K562 (cell line): Measurements from ENCODE around the gene BCAS4. TPM values are rescaled to one million over a fixed set of nuclear protein-coding genes. Genes with fewer than 3 reads are reported as not detected.

ENCODE experiments used
- ARID3B ChIP-seq: fragments of 250-450 bp; sonication (Bioruptor Pico); IDR thresholded peaks from 2 replicates; pipeline ENCODE4 v1.4.0; 2020; ENCODE audit warnings: borderline replicate concordance
- CBX2 ChIP-seq: fragments of 200-600 bp; sonication (generic); IDR thresholded peaks from one replicate; pipeline ENCODE4 v1.6.1; 2012; ENCODE audit warnings: mild to moderate bottlenecking, low read length, inconsistent platforms; ENCODE audit not compliant: insufficient read depth, poor library complexity, severe bottlenecking
- CGGBP1 ChIP-seq: fragments of 250-450 bp; sonication (Bioruptor Pico); IDR thresholded peaks from 2 replicates; pipeline ENCODE4 v1.9.0; 2021; ENCODE audit warnings: mild to moderate bottlenecking
- DNMT1 ChIP-seq: fragments of 450-650 bp; IDR thresholded peaks from 2 replicates; pipeline ENCODE4 v1.6.1; 2016; ENCODE audit warnings: antibody characterized with exemption, mild to moderate bottlenecking
- FOXA1 ChIP-seq: fragments of 450-650 bp; IDR thresholded peaks from 2 replicates; pipeline ENCODE4 v1.6.1; 2016; ENCODE audit warnings: mild to moderate bottlenecking, borderline replicate concordance
- FOXP1 ChIP-seq: sonication (generic); formaldehyde crosslinking; IDR thresholded peaks from 2 replicates; pipeline ENCODE4 v1.8.0; 2022; ENCODE audit warnings: mild to moderate bottlenecking, missing genetic modification reagents
- JUND ChIP-seq, 2 experiments: IDR thresholded peaks; 2 replicates in 1 of 2; 3 replicates in 1 of 2; pipeline ENCODE4 v1.6.1; 2011; ENCODE audit warnings: borderline replicate concordance in 2 of 2, low read depth in 2 of 2, low read length in 2 of 2, improper control_type of control experiment in 1 of 2, missing biosample characterization in 1 of 2, missing genetic modification characterization in 1 of 2, missing genetic modification reagents in 1 of 2
- KAT8 ChIP-seq: fragments of 450-650 bp; IDR thresholded peaks from 2 replicates; pipeline ENCODE4 v1.6.1; 2016; ENCODE audit warnings: low read depth, mild to moderate bottlenecking
- MEF2A ChIP-seq: IDR thresholded peaks from 2 replicates; pipeline ENCODE4 v1.6.1; 2011; ENCODE audit warnings: low read depth, mild to moderate bottlenecking, low read length, moderate library complexity; ENCODE audit not compliant: control insufficient read depth
- MTA2 ChIP-seq: fragments of 450-650 bp; IDR thresholded peaks from 2 replicates; pipeline ENCODE4 v1.6.1; 2016; ENCODE audit warnings: low read depth
- NR4A1 ChIP-seq, 2 experiments: fragments of 250-450 bp in 1 of 2; fragments of 450-650 bp in 1 of 2; sonication (Bioruptor Pico) in 1 of 2; IDR thresholded peaks; 2 replicates each; pipeline versions ENCODE4 v1.4.0 to v1.6.1; 2016 to 2020; ENCODE audit warnings: mild to moderate bottlenecking in 2 of 2, missing compliant biosample characterization in 1 of 2, missing genetic modification characterization in 1 of 2, moderate library complexity in 1 of 2
- PHTF2 ChIP-seq: fragments of 250-450 bp; sonication (Bioruptor Pico); IDR thresholded peaks from 2 replicates; pipeline ENCODE4 v1.5.0; 2021; ENCODE audit warnings: mild to moderate bottlenecking
- POLR3A ChIP-seq: IDR thresholded peaks from 2 replicates; pipeline ENCODE4 v1.6.1; 2011; ENCODE audit warnings: borderline replicate concordance, mild to moderate bottlenecking, moderate library complexity; ENCODE audit not compliant: insufficient read length, insufficient read depth; ENCODE audit errors: extremely low read depth
- PTRF ChIP-seq: fragments of 450-650 bp; IDR thresholded peaks from 2 replicates; pipeline ENCODE4 v1.6.1; 2016; ENCODE audit warnings: mild to moderate bottlenecking, missing genetic modification characterization, missing compliant biosample characterization
- RERE ChIP-seq: sonication (generic); formaldehyde crosslinking; IDR thresholded peaks from 2 replicates; pipeline ENCODE4 v1.8.0; 2023; ENCODE audit warnings: missing genetic modification reagents, mild to moderate bottlenecking, borderline replicate concordance
- SMAD1 ChIP-seq: fragments of 150-350 bp; IDR thresholded peaks from 2 replicates; pipeline ENCODE4 v1.6.1; 2014; ENCODE audit warnings: low read length, low read depth; ENCODE audit not compliant: partially characterized antibody
- SREBF2 ChIP-seq: sonication (generic); formaldehyde crosslinking; IDR thresholded peaks from 2 replicates; pipeline ENCODE4 v1.4.0; 2020; ENCODE audit warnings: mild to moderate bottlenecking, missing genetic modification reagents
- TAF1 ChIP-seq: IDR thresholded peaks from 2 replicates; pipeline ENCODE4 v1.6.1; 2011; ENCODE audit warnings: mild to moderate bottlenecking, low read length, moderate library complexity; ENCODE audit not compliant: insufficient read depth, control insufficient read depth, severe bottlenecking; ENCODE audit errors: extremely low read depth
- TARDBP ChIP-seq: fragments of 450-650 bp; IDR thresholded peaks from 2 replicates; pipeline ENCODE4 v1.6.1; 2016
- ZNF589 ChIP-seq: fragments of 200-800 bp; sonication (Bioruptor generic); IDR thresholded peaks from 2 replicates; pipeline ENCODE4 v1.6.1; 2016; ENCODE audit warnings: low read depth, missing genetic modification characterization, missing compliant biosample characterization
- polyA plus RNA-seq, 8 experiments: library from polyadenylated mRNA; depleted of rRNA in 4 of 8; stranded (reverse) in 5 of 8; unstranded in 3 of 8; fragments of >200 nt; fragmentation: Nextera tagmentation in 2 of 8; fragmentation: Illumina TruSeq in 1 of 8; extraction: Ambion mirVana in 2 of 8; extraction: Trizol in 1 of 8; gene quantifications; 2 replicates each; pipeline versions ENCODE4 v1.2.1 to v1.2.3, GENCODE V29; 2011 to 2014; ENCODE audit warnings: inconsistent platforms in 1 of 8, missing spikeins in 1 of 8
- total RNA-seq, 7 experiments: library from RNA; depleted of rRNA in 6 of 7; stranded (reverse); fragments of >200 nt in 6 of 7; fragmentation: Illumina TruSeq in 2 of 7; extraction: Trizol in 2 of 7; gene quantifications; 2 replicates each; pipeline versions ENCODE4 v1.2.1 to v1.2.3, GENCODE V29; 2011 to 2021; ENCODE audit warnings: low replicate concordance in 1 of 7

The BCAS4 gene
- total and polyA plus RNA-seq, 9 of the 15 experiments (the other 6 are each of a cell fraction or from before 2014, with no cell fraction given) = 0.15 to 2.3 (median 0.47) TPM

- TF ChIP-seq PTRF (0 out of 2 replicates have a peak, but pooled peaks have one; percentile 31), MTA2 (no peak), TAF1 (peak; percentile 75), ARID3B (CRISPR knock-in tag) (no peak), TARDBP (no peak), FOXA1 (no peak), RERE (CRISPR knock-in tag) (no peak), KAT8 (no peak), DNMT1 (no peak), ZNF589 (CRISPR knock-in tag) (peak; percentile 89), JUND (IDR thresholded peaks at IDR 0.05; ENCODE audit: borderline replicate concordance, low read depth, low read length) (peak; percentile 54; the same call in 1 of the 2 replicates), JUND (tag; IDR thresholded peaks at IDR 0.05; ENCODE audit: borderline replicate concordance, low read depth, low read length) (peak; percentile 39; the same call in 1 of the 3 replicates), SMAD1 (no peak), POLR3A (no peak), SREBF2 (CRISPR knock-in tag) (no peak), PHTF2 (CRISPR knock-in tag) (no peak), CBX2 (no peak), NR4A1 (CRISPR knock-in tag; IDR thresholded peaks at IDR 0.05) (peak; percentile 82; the same call in 1 of the 2 replicates), NR4A1 (tag; IDR thresholded peaks at IDR 0.05) (peak; percentile 93), FOXP1 (CRISPR knock-in tag) (no peak; the same call in 1 of the 2 replicates), MEF2A (no peak), CGGBP1 (no peak)
Observed at GRCh38 chr20:50790651-50791277, 4.1 kb upstream of the BCAS4 start (continued).
